Measurements from ENCODE around the gene KCTD16.
A peak's percentile ranks its signal among the peaks of the same experiment; 100 is the strongest.

KCTD16 gene

GRCh38 chr5:144170276-144171024 is at the start of gene KCTD16, which contains the start of gene YIPF5:
Gene KCTD16, plus strand, starts transcription at chr5:144170873.
Gene YIPF5, minus strand, starts transcription at chr5:144170659. Its CDS starts 704 bp downstream, at chr5:144169955.
- DNase-seq, result peak; percentile 98

GRCh38 chr5:144121577-144121976 is 49.1 kb upstream of the KCTD16 start:
- DNase-seq, result no peak

- DNase-seq, result no peak
Observed at GRCh38 chr5:144122081-144122480, 48.6 kb upstream of the KCTD16 start.

GRCh38 chr5:144122641-144123040 is 48.0 kb upstream of the KCTD16 start:
- no peak for DNase-seq

GRCh38 chr5:144125163-144125726 is 45.4 kb upstream of the KCTD16 start:
- DNase-seq, result no peak

- DNase-seq, result no peak
Observed at GRCh38 chr5:144126707-144127106, 44.0 kb upstream of the KCTD16 start.

- no peak for DNase-seq
Observed at GRCh38 chr5:144128844-144129243, 41.8 kb upstream of the KCTD16 start.

GRCh38 chr5:144130306-144130705 is 40.4 kb upstream of the KCTD16 start:
- no peak for DNase-seq

GRCh38 chr5:144131261-144131660 is 39.4 kb upstream of the KCTD16 start:
- DNase-seq, result no peak

GRCh38 chr5:144133050-144133633 is 37.5 kb upstream of the KCTD16 start:
- no peak for DNase-seq

GRCh38 chr5:144134194-144134826 is 36.4 kb upstream of the KCTD16 start:
- DNase-seq, result no peak

- DNase-seq, result no peak
Observed at GRCh38 chr5:144135113-144135762, 35.4 kb upstream of the KCTD16 start.

- DNase-seq, result no peak
Observed at GRCh38 chr5:144139586-144139985, 31.1 kb upstream of the KCTD16 start.

GRCh38 chr5:144141585-144141984 is 29.1 kb upstream of the KCTD16 start:
- no peak for DNase-seq

GRCh38 chr5:144142139-144142823 is 28.4 kb upstream of the KCTD16 start:
- DNase-seq, result peak; percentile 23

- DNase-seq, result no peak
Observed at GRCh38 chr5:144142824-144143162, 27.9 kb upstream of the KCTD16 start.

- DNase-seq, result no peak
Observed at GRCh38 chr5:144143625-144144024, 27.0 kb upstream of the KCTD16 start.

- DNase-seq, result no peak
Observed at GRCh38 chr5:144144956-144145751, 25.5 kb upstream of the KCTD16 start.

GRCh38 chr5:144151026-144151425 is 19.6 kb upstream of the KCTD16 start:
- DNase-seq, result no peak

- DNase-seq, result no peak
Observed at GRCh38 chr5:144156767-144157171, 13.9 kb upstream of the KCTD16 start.

- no peak for DNase-seq
Observed at GRCh38 chr5:144162686-144163085, 8.0 kb upstream of the KCTD16 start.

GRCh38 chr5:144166696-144167095 is 4.0 kb upstream of the KCTD16 start:
- DNase-seq, result no peak
